Spinal cord (tissue), 10 donors: ENCODE measurements around the gene C14orf39. TPM values are rescaled to one million over a fixed set of nuclear protein-coding genes. Genes with fewer than 3 reads are reported as not detected.

Source experiments
- DNase-seq, 6 donors: peaks; one replicate each; pipeline versions ENCODE4 v3.0.0 to v3.0.0-alpha.2; 2013 to 2015; ENCODE audit warnings: low spot score in 6 of 6, low read depth in 4 of 6
- H3K27ac ChIP-seq: one replicate; pipeline ENCODE4 v1.5.1; 2013; ENCODE audit warnings: low read depth, low read length, control low read depth
- H3K27me3 ChIP-seq: one replicate; pipeline ENCODE4 v1.6.1; 2013; ENCODE audit warnings: low read length; ENCODE audit not compliant: control insufficient read depth, insufficient read depth
- H3K36me3 ChIP-seq: one replicate; pipeline ENCODE4 v1.6.1; 2013; ENCODE audit warnings: low read length; ENCODE audit not compliant: control insufficient read depth, insufficient read depth
- H3K4me1 ChIP-seq: one replicate; pipeline ENCODE4 v1.6.1; 2013; ENCODE audit warnings: low read length; ENCODE audit not compliant: control insufficient read depth, insufficient read depth
- H3K4me3 ChIP-seq: one replicate; pipeline ENCODE4 v1.5.1; 2013; ENCODE audit warnings: low read depth, low read length, control low read depth
- H3K9me3 ChIP-seq: one replicate; pipeline ENCODE4 v1.6.1; 2013; ENCODE audit warnings: low read length; ENCODE audit not compliant: control insufficient read depth, insufficient read depth
- WGBS: methylation state at CpG from one replicate; pipeline ENCODE4 v1.1.5; 2013; ENCODE audit warnings: missing lambda C conversion rate; ENCODE audit not compliant: insufficient coverage; 5-methylcytosine and 5-hydroxymethylcytosine counted together
- polyA plus RNA-seq, 2 donors: library from polyadenylated mRNA; unstranded; fragments of 120-200 nt; gene quantifications; one replicate each; pipeline ENCODE4 v1.2.1, GENCODE V29; 2013; ENCODE audit not compliant: insufficient read length in 2 of 2
- total RNA-seq, 2 donors: library from RNA; depleted of rRNA in 1 of 2; stranded (reverse); fragments of 120-200 nt in 1 of 2; fragments of >200 nt in 1 of 2; gene quantifications; one replicate each; pipeline versions ENCODE4 v1.2.3 to v1.2.4, GENCODE V29; 2013 to 2014
- donor health status: healthy.

The C14orf39 gene
- total and polyA plus RNA-seq, 4 donors: 0.27 to 0.99 (median 0.52) TPM

GRCh38 chr14:60510254-60510950, 24.5 kb upstream of the C14orf39 start:
- DNase-seq: peak in 2 of 6 donors; percentile 32 to 55
- no peak overlapping the region for H3K27ac ChIP-seq
- WGBS: 1% methylated on average over 34 of the region's 35 CpGs
- H3K36me3 ChIP-seq: no peaks in the 10 kb centered on the region
- peaks cover 45% of the 10 kb centered on the region for H3K4me1 ChIP-seq
- H3K27me3 ChIP-seq: peaks cover 100% of the 10 kb centered on the region
- no peaks in the 10 kb centered on the region for H3K9me3 ChIP-seq
- H3K4me3 ChIP-seq: no peak overlapping the region

- Histone ChIP-seq H3K4me1 (peaks cover 38% of the 10 kb centered on the region), H3K4me3 (no peak overlapping the region), H3K27ac (no peak overlapping the region), H3K27me3 (peaks cover 100% of the 10 kb centered on the region), H3K9me3 (no peaks in the 10 kb centered on the region), H3K36me3 (no peaks in the 10 kb centered on the region)
- peak in 2 of 6 donors; percentile 16 to 19 for DNase-seq
- under 1% methylated on average over 55 of the region's 58 CpGs for WGBS
Measured at GRCh38 chr14:60509438-60510253, 23.8 kb upstream of the C14orf39 start.

GRCh38 chr14:60508707-60509437, 23.0 kb upstream of the C14orf39 start, which contains the start of gene SIX6:
SIX6 (plus strand) TSS chr14:60509146; CDS start chr14:60509399, 253 bp downstream.
- Histone ChIP-seq H3K27ac (no peak within 1 kb of the TSS), H3K9me3 (no peaks in the 10 kb centered on the region), H3K36me3 (no peaks in the 10 kb centered on the region), H3K4me3 (no peak within 1 kb of the TSS), H3K27me3 (peaks cover 100% of the 10 kb centered on the region), H3K4me1 (peaks cover 36% of the 10 kb centered on the region)
- WGBS: under 1% methylated on average over 47 of the region's 55 CpGs
- peak in 2 of 6 donors; percentile 27 to 70 for DNase-seq

GRCh38 chr14:60508363-60508706, 22.5 kb upstream of the C14orf39 start:
- no peak overlapping the region for H3K4me3 ChIP-seq
- 0% methylated on average over 1 of the region's 5 CpGs for WGBS
- peak in 2 of 6 donors; percentile 13 to 21 for DNase-seq

GRCh38 chr14:60506985-60507829, 21.3 kb upstream of the C14orf39 start:
- Histone ChIP-seq H3K4me3 (no peak overlapping the region), H3K27me3 (peaks cover 93% of the 10 kb centered on the region), H3K9me3 (no peaks in the 10 kb centered on the region), H3K36me3 (no peaks in the 10 kb centered on the region), H3K27ac (no peak overlapping the region), H3K4me1 (peaks cover 36% of the 10 kb centered on the region)
- WGBS: 3% methylated on average over 42 of the region's 48 CpGs
- peak in 2 of 6 donors; percentile 36 to 41 for DNase-seq

More at GRCh38 chr14:60508363-60508706, 22.5 kb upstream of the C14orf39 start:
- peaks cover 36% of the 10 kb centered on the region for H3K4me1 ChIP-seq
- no peak overlapping the region for H3K27ac ChIP-seq
- peaks cover 98% of the 10 kb centered on the region for H3K27me3 ChIP-seq
- no peaks in the 10 kb centered on the region for H3K36me3 ChIP-seq
- no peaks in the 10 kb centered on the region for H3K9me3 ChIP-seq

GRCh38 chr14:60506462-60506984, 20.7 kb upstream of the C14orf39 start:
- no peaks in the 10 kb centered on the region for H3K9me3 ChIP-seq
- H3K27ac ChIP-seq: no peak overlapping the region
- no peaks in the 10 kb centered on the region for H3K36me3 ChIP-seq
- 2% methylated on average over 13 of the region's 17 CpGs for WGBS
- peaks cover 93% of the 10 kb centered on the region for H3K27me3 ChIP-seq
- DNase-seq: peak in 1 of 6 donors; percentile 7
- H3K4me1 ChIP-seq: peaks cover 36% of the 10 kb centered on the region
- H3K4me3 ChIP-seq: no peak overlapping the region

- 0% methylated on average over 4 of the region's 7 CpGs for WGBS
Measured at GRCh38 chr14:60506010-60506409, 20.1 kb upstream of the C14orf39 start.

GRCh38 chr14:60505448-60505847, 19.6 kb upstream of the C14orf39 start:
- Histone ChIP-seq H3K4me1 (peaks cover 26% of the 10 kb centered on the region), H3K36me3 (no peaks in the 10 kb centered on the region), H3K9me3 (no peaks in the 10 kb centered on the region), H3K27ac (no peak overlapping the region), H3K27me3 (peaks cover 90% of the 10 kb centered on the region), H3K4me3 (no peak overlapping the region)
- DNase-seq: no peak
- no CpG with 5 or more reads among the region's 2 CpGs for WGBS

More at GRCh38 chr14:60506010-60506409, 20.1 kb upstream of the C14orf39 start:
- DNase-seq: no peak
- Histone ChIP-seq H3K36me3 (no peaks in the 10 kb centered on the region), H3K4me1 (peaks cover 32% of the 10 kb centered on the region), H3K27ac (no peak overlapping the region), H3K9me3 (no peaks in the 10 kb centered on the region), H3K4me3 (no peak overlapping the region), H3K27me3 (peaks cover 93% of the 10 kb centered on the region)
